ENCODE results near the gene SLC6A13.

GRCh38 chr12:174596-174995 lies 88.0 kb downstream of the SLC6A13 start:
- TF ChIP-seq, protein P1, sequence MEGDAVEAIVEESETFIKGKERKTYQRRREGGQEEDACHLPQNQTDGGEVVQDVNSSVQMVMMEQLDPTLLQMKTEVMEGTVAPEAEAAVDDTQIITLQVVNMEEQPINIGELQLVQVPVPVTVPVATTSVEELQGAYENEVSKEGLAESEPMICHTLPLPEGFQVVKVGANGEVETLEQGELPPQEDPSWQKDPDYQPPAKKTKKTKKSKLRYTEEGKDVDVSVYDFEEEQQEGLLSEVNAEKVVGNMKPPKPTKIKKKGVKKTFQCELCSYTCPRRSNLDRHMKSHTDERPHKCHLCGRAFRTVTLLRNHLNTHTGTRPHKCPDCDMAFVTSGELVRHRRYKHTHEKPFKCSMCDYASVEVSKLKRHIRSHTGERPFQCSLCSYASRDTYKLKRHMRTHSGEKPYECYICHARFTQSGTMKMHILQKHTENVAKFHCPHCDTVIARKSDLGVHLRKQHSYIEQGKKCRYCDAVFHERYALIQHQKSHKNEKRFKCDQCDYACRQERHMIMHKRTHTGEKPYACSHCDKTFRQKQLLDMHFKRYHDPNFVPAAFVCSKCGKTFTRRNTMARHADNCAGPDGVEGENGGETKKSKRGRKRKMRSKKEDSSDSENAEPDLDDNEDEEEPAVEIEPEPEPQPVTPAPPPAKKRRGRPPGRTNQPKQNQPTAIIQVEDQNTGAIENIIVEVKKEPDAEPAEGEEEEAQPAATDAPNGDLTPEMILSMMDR (IDR thresholded peaks at IDR 0.05; ENCODE audit: low read length), result no peak
- no peak for TF ChIP-seq EZH2 (IDR thresholded peaks at IDR 0.05; ENCODE audit: borderline replicate concordance, low read length)
